Measurements from ENCODE around the gene SBDS.
A peak's percentile ranks its signal among the peaks of the same experiment; 100 is the strongest.
"Not testable (repeated sequence)": the region's sequence is repeated elsewhere in the genome, so short reads cannot be mapped to it uniquely, and the experiment has no call there.

SBDS gene

DNA sequence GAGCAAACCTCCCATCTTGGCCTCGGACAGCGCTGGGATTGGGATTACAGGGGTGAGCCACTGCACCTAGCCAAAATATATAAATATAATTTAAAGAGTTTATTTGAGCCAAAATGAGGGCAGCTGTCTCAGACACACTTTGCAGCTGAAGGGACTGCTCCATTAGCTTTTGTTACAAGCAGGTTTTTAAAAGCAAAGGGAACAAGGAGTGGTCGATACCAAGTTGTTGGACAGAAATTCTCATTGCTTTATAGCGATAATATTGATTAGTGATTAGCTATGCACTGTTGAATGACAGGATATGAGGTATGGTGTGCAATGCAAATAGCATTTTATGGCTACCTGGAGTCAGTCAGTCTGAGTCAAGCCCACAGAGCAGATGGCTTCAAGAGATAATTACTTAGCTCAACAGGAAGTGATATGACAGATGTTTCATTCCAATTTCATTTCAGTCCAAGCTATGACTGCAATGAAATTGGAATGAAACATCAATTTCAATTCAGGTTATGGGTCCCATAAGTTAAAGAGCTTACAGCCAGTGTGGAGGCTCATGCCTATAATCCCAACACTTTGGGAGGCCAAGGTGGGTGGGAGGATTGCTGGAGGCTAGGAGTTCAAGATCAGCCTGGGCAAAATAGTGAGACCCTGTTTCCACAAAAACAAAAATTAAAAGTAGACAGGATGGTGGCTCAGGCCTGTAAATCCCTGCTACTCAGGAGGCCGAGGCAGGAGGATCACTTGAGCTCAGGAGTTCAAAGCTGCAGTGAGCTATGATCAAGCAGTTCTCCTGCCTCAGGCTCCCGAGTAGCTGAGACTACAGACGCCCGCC, 24.4 kb upstream of the SBDS start:
- peaks cover 97% of the 10 kb centered on the region for H3K36me3 ChIP-seq
- H3K9ac ChIP-seq = no peak overlapping the region
- no peaks in the 10 kb centered on the region for H3K4me1 ChIP-seq
- H4K20me1 ChIP-seq = peaks cover 7% of the 10 kb centered on the region; the same call in 1 of the 2 replicates
- no peaks in the 10 kb centered on the region for H3K9me3 ChIP-seq
- no peak overlapping the region for H3K27ac ChIP-seq
- H3K4me2 ChIP-seq = no peak overlapping the region
- no peaks in the 10 kb centered on the region for H3K27me3 ChIP-seq
- no peak for TF ChIP-seq Cebpa-rat (IDR thresholded peaks at IDR 0.05)
- no peak overlapping the region for H3K4me3 ChIP-seq

DNA sequence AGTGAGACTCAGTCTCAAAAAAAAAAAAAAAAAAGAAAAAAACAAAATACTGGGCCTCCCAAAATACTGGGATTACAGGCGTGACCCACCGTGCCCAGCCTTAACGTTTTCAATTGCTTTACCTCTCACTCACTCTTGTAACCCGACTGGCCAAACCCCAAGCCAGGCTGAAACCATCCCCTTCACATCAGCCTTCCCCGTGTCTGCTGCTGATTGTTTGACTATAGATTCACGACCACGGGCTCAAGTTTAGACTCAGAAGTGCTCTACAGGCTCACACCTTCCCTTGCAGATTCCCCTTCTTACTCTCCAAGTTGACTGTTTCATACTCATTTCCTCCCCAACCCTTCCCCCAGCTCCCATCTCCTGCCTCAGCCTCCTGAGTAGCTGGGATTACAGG, 23.6 kb upstream of the SBDS start:
- no peak overlapping the region for H3K9ac ChIP-seq
- no peak overlapping the region for H3K4me3 ChIP-seq
- H3K4me2 ChIP-seq = no peak overlapping the region
- no peak overlapping the region for H3K27ac ChIP-seq
- H3K9me3 ChIP-seq = no peaks in the 10 kb centered on the region
- peaks cover 7% of the 10 kb centered on the region; the same call in 1 of the 2 replicates for H4K20me1 ChIP-seq
- peaks cover 97% of the 10 kb centered on the region for H3K36me3 ChIP-seq
- no peaks in the 10 kb centered on the region for H3K27me3 ChIP-seq
- no peaks in the 10 kb centered on the region for H3K4me1 ChIP-seq
- no peak for TF ChIP-seq Cebpa-rat (IDR thresholded peaks at IDR 0.05)

DNA sequence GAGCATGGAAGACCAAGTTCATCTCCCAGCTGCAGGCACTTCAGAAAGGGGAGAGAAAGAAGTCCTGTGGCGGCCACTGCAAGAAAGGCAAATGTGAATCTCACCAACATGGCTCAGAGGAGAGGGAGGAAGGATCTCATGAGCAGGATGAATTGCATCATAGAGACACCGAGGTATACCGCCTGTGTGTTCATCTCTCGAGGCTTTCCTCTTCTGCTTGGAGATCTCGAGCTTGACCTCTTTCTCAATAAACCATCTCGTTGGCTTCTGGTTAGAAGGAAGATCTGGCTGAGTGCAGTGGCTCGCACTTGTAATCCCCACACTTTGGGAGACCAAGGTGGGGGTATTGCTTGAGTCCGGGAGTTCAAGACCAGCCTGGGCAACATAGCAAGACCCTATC, 22.6 kb upstream of the SBDS start:
- H3K9me3 ChIP-seq, H3K27ac ChIP-seq: not testable (repeated sequence)

DNA sequence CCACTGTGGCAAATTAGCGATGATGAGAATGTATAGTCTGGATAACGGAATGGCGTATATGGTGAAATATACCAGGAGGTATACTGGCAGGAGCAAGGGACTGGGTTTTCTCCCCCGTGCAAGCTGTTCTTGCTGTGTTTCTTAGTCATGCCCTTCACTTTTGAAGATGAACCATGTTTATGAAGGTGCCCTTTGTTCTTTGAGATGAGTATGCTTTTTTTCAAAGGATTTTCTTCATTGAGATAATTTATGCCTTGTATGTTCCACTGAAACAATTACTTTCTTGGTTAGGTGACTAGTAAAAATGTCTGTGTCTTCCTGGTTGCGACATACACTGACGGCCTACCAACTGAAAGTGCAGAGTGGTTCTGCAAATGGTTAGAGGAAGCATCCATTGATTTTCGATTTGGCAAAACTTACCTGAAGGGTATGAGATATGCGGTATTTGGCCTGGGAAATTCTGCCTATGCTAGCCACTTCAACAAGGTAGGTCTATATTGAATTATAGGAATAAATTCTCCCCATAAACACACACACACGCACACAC, 18.8 kb upstream of the SBDS start:
- H3K9ac ChIP-seq, H3K4me2 ChIP-seq, H4K20me1 ChIP-seq, H3K4me1 ChIP-seq, H3K27me3 ChIP-seq, H3K4me3 ChIP-seq, H3K9me3 ChIP-seq, H3K27ac ChIP-seq: not testable (repeated sequence)
- peaks cover 96% of the 10 kb centered on the region for H3K36me3 ChIP-seq

More for the DNA sequence above, 22.6 kb upstream of the SBDS start:
- not testable (repeated sequence) for H3K4me1 ChIP-seq, H4K20me1 ChIP-seq, H3K4me2 ChIP-seq, H3K4me3 ChIP-seq, H3K9ac ChIP-seq, H3K27me3 ChIP-seq
- peaks cover 98% of the 10 kb centered on the region for H3K36me3 ChIP-seq

DNA sequence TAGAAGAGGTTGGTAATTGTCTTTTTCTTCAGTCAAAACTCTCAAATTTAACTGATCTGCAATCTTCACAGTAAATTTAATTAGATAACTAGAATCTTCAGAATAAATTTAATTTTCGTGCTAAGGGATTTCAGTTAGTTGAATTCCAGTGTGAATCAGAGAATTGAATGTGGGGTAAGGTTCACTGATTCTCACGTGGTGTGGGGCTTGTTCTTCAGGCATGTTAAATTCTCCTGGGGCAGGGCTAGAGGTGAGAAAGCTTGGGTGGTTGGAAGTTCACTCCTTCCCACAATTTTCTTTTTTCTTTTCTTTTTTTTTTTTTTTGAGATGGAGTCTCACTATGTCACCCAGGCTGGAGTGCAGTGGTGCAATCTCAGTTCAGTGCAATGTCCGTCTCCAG, 14.3 kb upstream of the SBDS start:
- H3K9ac ChIP-seq, H3K4me2 ChIP-seq, H3K27ac ChIP-seq, H3K9me3 ChIP-seq, H3K4me1 ChIP-seq, H3K27me3 ChIP-seq, H3K4me3 ChIP-seq, H4K20me1 ChIP-seq: not testable (repeated sequence)
- H3K36me3 ChIP-seq = peaks cover 97% of the 10 kb centered on the region

DNA sequence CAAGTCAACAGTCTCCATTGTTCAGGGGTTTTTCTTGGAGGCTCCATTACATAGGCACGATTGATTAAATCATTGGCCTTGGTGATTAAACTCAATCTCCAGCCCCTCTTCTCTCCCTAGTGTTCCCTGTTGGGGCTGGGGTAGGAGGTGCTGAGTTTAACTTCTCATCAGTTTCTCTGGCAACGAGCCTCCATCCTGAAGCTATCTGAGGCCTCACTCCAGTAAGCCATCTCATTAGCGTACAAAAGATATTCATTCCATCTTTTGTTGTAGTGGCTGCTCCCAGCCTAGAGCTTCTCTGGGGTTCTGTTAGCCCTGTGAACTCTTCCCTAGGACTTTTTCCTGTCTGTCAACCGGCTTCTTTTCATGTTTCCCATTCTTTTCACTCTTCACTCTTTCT, 12.9 kb upstream of the SBDS start:
- no peak overlapping the region for H3K27ac ChIP-seq

DNA sequence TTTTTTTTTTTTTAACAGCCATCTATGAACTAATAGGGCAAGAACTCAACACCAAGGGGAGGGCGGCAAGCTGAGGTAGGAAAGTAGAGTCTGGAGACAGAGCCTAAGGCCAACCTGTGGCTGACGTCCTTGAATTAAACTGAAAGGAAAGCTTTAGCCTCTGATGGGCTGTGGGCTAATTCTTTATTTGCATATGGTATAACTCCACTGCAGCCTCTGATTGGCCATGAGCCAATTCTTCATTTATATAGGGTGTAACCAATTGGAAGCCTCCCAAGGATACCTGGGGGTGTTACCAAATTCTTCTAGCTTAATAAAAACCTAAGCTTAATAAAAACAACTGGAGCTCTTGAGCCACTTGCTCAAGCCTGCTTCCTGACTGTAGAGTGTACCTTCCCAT, 11.6 kb upstream of the SBDS start:
- no peak overlapping the region for H3K4me3 ChIP-seq
- no peaks in the 10 kb centered on the region for H3K9me3 ChIP-seq
- H3K36me3 ChIP-seq = peaks cover 80% of the 10 kb centered on the region
- no peak overlapping the region for H3K27ac ChIP-seq
- H3K4me2 ChIP-seq = no peak overlapping the region
- no peak for TF ChIP-seq Cebpa-rat (IDR thresholded peaks at IDR 0.05)
- no peaks in the 10 kb centered on the region for H3K27me3 ChIP-seq
- H3K9ac ChIP-seq = no peak overlapping the region
- H4K20me1 ChIP-seq = no peaks in the 10 kb centered on the region; the same call in 1 of the 2 replicates
- H3K4me1 ChIP-seq = peaks cover 6% of the 10 kb centered on the region; the same call in 1 of the 2 replicates

More for the DNA sequence above, 12.9 kb upstream of the SBDS start:
- no peak for TF ChIP-seq Cebpa-rat (IDR thresholded peaks at IDR 0.05)
- no peak overlapping the region for H3K4me2 ChIP-seq
- H3K9me3 ChIP-seq = no peaks in the 10 kb centered on the region
- no peak overlapping the region for H3K9ac ChIP-seq
- H3K4me1 ChIP-seq = peaks cover 6% of the 10 kb centered on the region; the same call in 1 of the 2 replicates
- H3K4me3 ChIP-seq = no peak overlapping the region
- no peaks in the 10 kb centered on the region for H4K20me1 ChIP-seq
- peaks cover 89% of the 10 kb centered on the region for H3K36me3 ChIP-seq
- no peaks in the 10 kb centered on the region for H3K27me3 ChIP-seq

DNA sequence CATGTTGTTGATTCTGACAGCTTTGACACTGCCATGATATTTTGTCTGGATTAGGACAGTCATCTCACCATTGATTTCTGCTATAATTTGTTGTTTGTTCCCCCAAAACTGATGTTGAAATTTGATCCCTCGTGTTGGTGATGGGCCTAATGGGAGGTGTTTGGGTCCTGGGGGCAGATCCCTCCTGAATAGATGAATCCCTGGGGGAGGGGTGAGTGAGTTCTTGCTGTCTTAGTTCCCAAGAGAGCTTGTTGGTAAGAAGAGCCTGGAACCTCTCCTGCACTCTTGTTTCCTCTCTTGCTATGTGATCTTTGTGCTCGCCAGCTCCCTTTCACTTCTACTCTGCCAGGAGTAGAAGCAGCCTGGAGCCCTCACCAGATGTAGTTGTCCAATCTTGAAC, 8.8 kb upstream of the SBDS start:
- not testable (repeated sequence) for H3K4me1 ChIP-seq, H3K4me3 ChIP-seq, H4K20me1 ChIP-seq, H3K4me2 ChIP-seq, H3K9me3 ChIP-seq, H3K27me3 ChIP-seq, H3K9ac ChIP-seq, H3K27ac ChIP-seq
- peaks cover 69% of the 10 kb centered on the region for H3K36me3 ChIP-seq

DNA sequence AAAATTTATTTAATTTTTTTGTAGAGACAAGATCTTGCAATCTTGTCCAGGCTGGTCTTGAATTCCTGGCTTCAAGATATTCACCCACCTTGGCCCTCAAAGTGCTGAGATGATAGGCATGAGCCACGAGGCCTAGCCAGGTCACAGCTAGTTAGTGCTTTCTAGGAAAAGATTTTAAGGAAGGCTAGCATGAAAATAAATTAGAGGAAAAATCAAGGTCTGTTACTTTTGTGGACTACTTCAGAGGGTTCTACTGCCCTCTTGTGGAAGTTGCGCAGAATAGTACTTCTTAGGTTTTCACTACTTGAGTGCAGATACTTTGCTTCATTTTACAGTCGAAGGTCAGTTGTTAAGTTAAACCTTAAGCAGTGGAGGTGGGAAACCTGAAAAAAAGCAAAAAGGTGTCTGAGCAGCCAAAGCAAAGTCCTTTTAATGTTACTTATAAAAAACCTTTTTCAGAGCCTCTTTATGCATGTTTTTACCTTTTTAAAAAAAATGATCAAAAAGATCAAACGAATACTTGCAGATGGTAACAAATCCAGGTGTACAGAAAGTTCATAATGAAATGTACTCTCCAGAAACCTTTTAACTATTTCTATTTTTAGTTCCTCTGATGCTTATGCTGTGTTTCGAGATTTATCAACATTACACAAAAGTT, 5.3 kb upstream of the SBDS start:
- Histone ChIP-seq H3K36me3 (peaks cover 41% of the 10 kb centered on the region), H3K4me1 (peaks cover 11% of the 10 kb centered on the region)
- H3K4me2 ChIP-seq, H3K4me3 ChIP-seq, H3K9ac ChIP-seq, H4K20me1 ChIP-seq, H3K27me3 ChIP-seq, H3K9me3 ChIP-seq, H3K27ac ChIP-seq: not testable (repeated sequence)

DNA sequence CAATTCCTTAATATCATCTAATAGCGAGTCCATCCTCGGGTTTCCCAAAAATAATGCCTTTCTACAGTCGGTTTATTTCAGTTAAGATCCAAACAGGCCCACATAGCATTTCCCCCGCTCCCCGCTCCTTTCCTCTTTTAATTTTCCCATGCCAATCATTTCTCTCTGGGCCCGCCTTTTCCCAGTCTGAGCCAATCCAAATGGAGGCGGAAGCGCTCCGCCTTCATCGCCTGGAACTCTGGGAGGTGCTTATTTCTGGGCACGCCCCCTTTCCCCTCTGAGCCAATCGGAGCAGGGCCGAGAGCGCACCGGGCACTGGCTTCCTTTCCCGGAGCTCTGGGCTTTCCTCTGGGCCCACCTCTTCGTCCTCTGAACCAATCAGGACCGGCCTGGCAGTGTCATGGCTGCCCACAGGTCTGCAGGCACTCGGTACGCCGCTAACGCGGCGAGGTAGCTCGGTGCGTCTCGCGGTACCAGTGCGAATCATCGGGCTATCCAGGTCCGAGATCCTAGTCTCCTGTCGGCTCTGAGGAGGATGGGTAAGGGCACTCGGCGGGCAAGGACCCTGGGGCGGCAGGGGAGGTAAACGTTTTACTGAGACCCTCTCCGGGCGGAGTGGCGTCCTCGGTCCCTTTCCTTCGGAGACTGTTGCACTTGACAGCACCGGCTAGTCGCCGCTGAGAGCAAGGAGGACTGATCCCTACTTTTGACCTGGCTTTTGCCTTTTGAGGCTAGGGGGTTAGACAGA, 1.2 kb upstream of the SBDS start, which contains the start of gene TYW1:
TSS of gene TYW1 (plus strand) at position 390 of the 748 bp plus-strand sequence. CDS start at position 536, 146 bp downstream.
- Histone ChIP-seq H3K4me3 (peak within 1 kb of the TSS; percentile 83), H3K4me2 (peak within 1 kb of the TSS; percentile 69), H3K4me1 (peaks cover 18% of the 10 kb centered on the region), H3K27ac (peak within 1 kb of the TSS; percentile 70), H3K9ac (peak within 1 kb of the TSS; percentile 88), H3K36me3 (peaks cover 41% of the 10 kb centered on the region)
- not testable (repeated sequence) for H3K27me3 ChIP-seq, H4K20me1 ChIP-seq, H3K9me3 ChIP-seq

DNA sequence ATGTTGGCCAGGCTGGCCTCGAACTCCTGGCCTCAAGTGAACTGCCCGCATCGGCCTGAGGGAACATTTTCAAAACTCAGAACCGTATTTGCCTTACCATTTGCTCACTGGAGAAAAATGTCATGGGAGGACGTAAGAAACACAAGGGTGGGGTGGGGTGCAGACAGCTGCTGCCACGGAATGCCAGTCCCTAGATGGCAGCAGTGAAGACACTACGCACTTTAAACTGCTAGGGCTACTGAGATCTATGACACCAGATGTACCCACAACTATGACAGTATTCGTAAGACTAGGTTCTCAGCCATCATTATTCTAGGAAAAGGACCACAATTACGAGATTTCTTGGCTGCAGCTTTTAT, 716 bp downstream of the SBDS start:
- H3K36me3 ChIP-seq = peaks cover 48% of the 10 kb centered on the region

DNA sequence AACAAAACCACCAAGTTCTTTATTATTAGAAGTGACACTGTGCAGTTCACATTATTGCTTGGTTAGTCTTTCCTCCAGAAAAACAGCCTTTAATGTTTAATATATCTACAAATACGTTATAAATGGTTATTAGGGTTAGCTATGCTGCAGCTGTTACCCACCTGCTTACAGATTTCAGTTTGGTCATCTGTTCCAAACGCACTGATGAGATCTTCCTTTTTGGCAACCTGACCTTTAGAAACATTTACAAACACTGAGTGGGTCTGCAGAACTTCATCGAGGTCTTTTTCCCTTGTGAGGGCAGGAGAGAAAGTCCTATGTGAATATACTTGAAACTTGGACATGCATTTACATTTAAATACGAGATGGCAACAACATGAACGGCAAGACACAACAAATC, 1.3 kb downstream of the SBDS start:
- Histone ChIP-seq H3K4me1 (peaks cover 18% of the 10 kb centered on the region), H3K4me3 (peak overlapping the region; percentile 83; the same call in 1 of the 2 replicates), H3K36me3 (peaks cover 48% of the 10 kb centered on the region), H3K4me2 (peak overlapping the region; percentile 83)
- H3K9ac ChIP-seq, H3K27ac ChIP-seq, H3K27me3 ChIP-seq, H3K9me3 ChIP-seq, H4K20me1 ChIP-seq: not testable (repeated sequence)

More for the DNA sequence above, 716 bp downstream of the SBDS start:
- H3K4me3 ChIP-seq = peak overlapping the region; percentile 83
- not testable (repeated sequence) for H3K27me3 ChIP-seq, H4K20me1 ChIP-seq, H3K9me3 ChIP-seq
- H3K9ac ChIP-seq = peak overlapping the region; percentile 86
- H3K4me1 ChIP-seq = peaks cover 18% of the 10 kb centered on the region
- peak overlapping the region; percentile 83 for H3K4me2 ChIP-seq
- peak overlapping the region; percentile 79; the same call in 1 of the 2 replicates for H3K27ac ChIP-seq

DNA sequence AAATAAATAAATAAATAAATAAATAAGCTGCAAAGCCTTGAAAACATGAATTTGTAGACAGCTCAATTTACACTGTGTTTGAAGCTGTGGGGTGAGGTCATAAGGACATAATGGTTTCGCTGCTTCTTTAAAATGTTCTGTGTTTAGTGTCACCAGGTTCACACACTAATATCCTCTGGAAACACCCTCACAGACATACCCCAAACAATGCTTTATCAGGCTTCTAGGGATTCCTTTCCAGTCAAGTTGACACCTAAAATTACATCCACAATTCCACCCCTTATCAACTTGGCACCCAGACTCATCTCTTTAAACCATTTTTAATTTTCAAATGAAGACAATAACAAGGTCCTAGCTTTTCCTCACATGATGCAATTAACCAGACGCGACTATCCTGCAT, 5.8 kb downstream of the SBDS start:
- peaks cover 64% of the 10 kb centered on the region for H3K36me3 ChIP-seq
- not testable (repeated sequence) for H3K27ac ChIP-seq, H3K4me3 ChIP-seq, H3K9me3 ChIP-seq, H3K27me3 ChIP-seq, H4K20me1 ChIP-seq, H3K4me2 ChIP-seq, H3K9ac ChIP-seq
- H3K4me1 ChIP-seq = peaks cover 12% of the 10 kb centered on the region

Data from BLaER1 (cell line).